Endodermal cell (in vitro differentiated cells): ENCODE measurements around the gene COL4A6. TPM values are rescaled to one million over a fixed set of nuclear protein-coding genes. Genes with fewer than 3 reads are reported as not detected.

Experiments used
- DNase-seq: peaks from one replicate; pipeline ENCODE4 v3.0.0-alpha.2; 2017
- H3K27ac ChIP-seq: 2 replicates; pipeline ENCODE4 v1.5.1; 2013; ENCODE audit warnings: mild to moderate bottlenecking, low read depth, low read length, moderate library complexity
- H3K27me3 ChIP-seq: 2 replicates; pipeline ENCODE4 v1.6.1; 2013; ENCODE audit warnings: mild to moderate bottlenecking, low read length, moderate library complexity; ENCODE audit not compliant: insufficient read depth, control insufficient read depth, poor library complexity, severe bottlenecking
- H3K36me3 ChIP-seq: 2 replicates; pipeline ENCODE4 v1.7.0; 2013; ENCODE audit warnings: mild to moderate bottlenecking, low read length, moderate library complexity; ENCODE audit not compliant: control insufficient read depth, insufficient read depth
- H3K4me1 ChIP-seq: one replicate; pipeline ENCODE4 v1.7.0; 2013; ENCODE audit warnings: low read length; ENCODE audit not compliant: control insufficient read depth, insufficient read depth
- H3K4me3 ChIP-seq: 2 replicates; pipeline ENCODE4 v1.5.1; 2013; ENCODE audit warnings: mild to moderate bottlenecking, low read length, moderate library complexity
- H3K9ac ChIP-seq: 2 replicates; pipeline ENCODE4 v1.6.1; 2013; ENCODE audit warnings: mild to moderate bottlenecking, low read length, moderate library complexity; ENCODE audit not compliant: poor library complexity, severe bottlenecking; ENCODE audit errors: extremely low read depth
- H3K9me3 ChIP-seq: 2 replicates; pipeline ENCODE4 v1.6.1; 2013; ENCODE audit warnings: mild to moderate bottlenecking, low read length, moderate library complexity; ENCODE audit not compliant: control insufficient read depth
- H3K27ac Mint-ChIP-seq: 2 replicates; pipeline ENCODE4 v1.8.0; 2020; ENCODE audit warnings: mixed read lengths
- H3K27me3 Mint-ChIP-seq: 2 replicates; pipeline ENCODE4 v1.8.0; 2021; ENCODE audit warnings: mild to moderate bottlenecking, mixed read lengths; ENCODE audit not compliant: insufficient read depth
- H3K36me3 Mint-ChIP-seq: 2 replicates; pipeline ENCODE4 v1.8.0; 2020; ENCODE audit warnings: low read depth, mixed read lengths
- H3K4me1 Mint-ChIP-seq: 2 replicates; pipeline ENCODE4 v1.8.0; 2020; ENCODE audit warnings: mixed read lengths
- H3K4me3 Mint-ChIP-seq: 2 replicates; pipeline ENCODE4 v1.8.0; 2020; ENCODE audit warnings: mild to moderate bottlenecking, moderate library complexity, mixed read lengths
- H3K9me3 Mint-ChIP-seq: 2 replicates; pipeline ENCODE4 v1.8.0; 2020; ENCODE audit warnings: mild to moderate bottlenecking, mixed read lengths
- WGBS, 2 experiments: methylation state at CpG; one replicate each; pipeline versions ENCODE4 v1.1.5 to v1.1.7; 2013; ENCODE audit warnings: missing lambda C conversion rate in 2 of 2, mixed read lengths in 1 of 2; ENCODE audit not compliant: insufficient coverage in 1 of 2, insufficient read length in 1 of 2; 5-methylcytosine and 5-hydroxymethylcytosine counted together
- total RNA-seq, 2 donors: library from RNA; stranded (reverse); fragmentation: NEBNext Ultra II Directional in 1 of 2; extraction: Animal tissue kit (Norgen Biotek cat#: 25700) in 1 of 2; gene quantifications; 2 replicates in 1 of 2; 3 replicates in 1 of 2; pipeline ENCODE4 v1.2.1, GENCODE V29; 2021
- TF ChIP-seq, protein P1 (sequence below): fragments of 200-600 bp; sonication (generic); conservative IDR thresholded peaks from 2 replicates; pipeline ENCODE4 v1.5.0; 2021; ENCODE audit warnings: antibody characterized with exemption, mild to moderate bottlenecking

The COL4A6 gene
- total RNA-seq, 2 donors from 2014 or later: 205 to 338 TPM

- DNase-seq: no peak
- peaks cover 26% of the 10 kb centered on the region for H3K9me3 Mint-ChIP-seq
- TF ChIP-seq, protein P1, sequence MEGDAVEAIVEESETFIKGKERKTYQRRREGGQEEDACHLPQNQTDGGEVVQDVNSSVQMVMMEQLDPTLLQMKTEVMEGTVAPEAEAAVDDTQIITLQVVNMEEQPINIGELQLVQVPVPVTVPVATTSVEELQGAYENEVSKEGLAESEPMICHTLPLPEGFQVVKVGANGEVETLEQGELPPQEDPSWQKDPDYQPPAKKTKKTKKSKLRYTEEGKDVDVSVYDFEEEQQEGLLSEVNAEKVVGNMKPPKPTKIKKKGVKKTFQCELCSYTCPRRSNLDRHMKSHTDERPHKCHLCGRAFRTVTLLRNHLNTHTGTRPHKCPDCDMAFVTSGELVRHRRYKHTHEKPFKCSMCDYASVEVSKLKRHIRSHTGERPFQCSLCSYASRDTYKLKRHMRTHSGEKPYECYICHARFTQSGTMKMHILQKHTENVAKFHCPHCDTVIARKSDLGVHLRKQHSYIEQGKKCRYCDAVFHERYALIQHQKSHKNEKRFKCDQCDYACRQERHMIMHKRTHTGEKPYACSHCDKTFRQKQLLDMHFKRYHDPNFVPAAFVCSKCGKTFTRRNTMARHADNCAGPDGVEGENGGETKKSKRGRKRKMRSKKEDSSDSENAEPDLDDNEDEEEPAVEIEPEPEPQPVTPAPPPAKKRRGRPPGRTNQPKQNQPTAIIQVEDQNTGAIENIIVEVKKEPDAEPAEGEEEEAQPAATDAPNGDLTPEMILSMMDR: no peak
- peak overlapping the region; percentile 32 for H3K27ac Mint-ChIP-seq
- Histone ChIP-seq H3K27ac (no peak overlapping the region), H3K27me3 (no peaks in the 10 kb centered on the region), H3K9me3 (peaks cover 41% of the 10 kb centered on the region), H3K4me3 (no peak overlapping the region), H3K36me3 (peaks cover 8% of the 10 kb centered on the region), H3K9ac (no peak overlapping the region), H3K4me1 (no peaks in the 10 kb centered on the region)
- H3K27me3 Mint-ChIP-seq: no peaks in the 10 kb centered on the region
- H3K4me3 Mint-ChIP-seq: no peak overlapping the region
- 96% methylated on average over 4 of the region's 5 CpGs; no CpG with 5 or more reads in 1 of the 2 experiments for WGBS, 2 experiments
- H3K4me1 Mint-ChIP-seq: peaks cover 46% of the 10 kb centered on the region
- H3K36me3 Mint-ChIP-seq: peaks cover 70% of the 10 kb centered on the region
Measured at GRCh38 chrX:108257556-108257955, 180.7 kb downstream of the COL4A6 start.

DNA sequence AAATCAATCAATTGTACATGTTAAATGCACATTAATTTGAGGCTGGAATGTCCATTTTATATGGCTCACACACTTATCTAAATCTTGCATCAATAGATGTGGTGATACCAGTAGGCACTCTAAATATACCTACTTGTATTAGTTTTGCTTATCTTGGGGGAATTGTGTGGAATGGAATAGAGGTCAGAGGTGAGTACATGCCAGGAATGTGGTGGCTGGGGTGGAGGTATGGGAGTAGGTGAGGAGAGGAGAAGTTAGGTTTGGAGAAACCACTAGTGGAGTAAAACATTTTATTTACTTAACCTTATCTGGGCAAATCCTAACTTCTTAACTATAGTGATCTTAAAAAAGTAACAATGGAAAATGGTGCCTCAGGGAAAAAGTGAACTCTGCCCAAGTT, 183.6 kb downstream of the COL4A6 start:
- H3K4me1 Mint-ChIP-seq: peaks cover 59% of the 10 kb centered on the region
- TF ChIP-seq, protein P1: no peak

DNA sequence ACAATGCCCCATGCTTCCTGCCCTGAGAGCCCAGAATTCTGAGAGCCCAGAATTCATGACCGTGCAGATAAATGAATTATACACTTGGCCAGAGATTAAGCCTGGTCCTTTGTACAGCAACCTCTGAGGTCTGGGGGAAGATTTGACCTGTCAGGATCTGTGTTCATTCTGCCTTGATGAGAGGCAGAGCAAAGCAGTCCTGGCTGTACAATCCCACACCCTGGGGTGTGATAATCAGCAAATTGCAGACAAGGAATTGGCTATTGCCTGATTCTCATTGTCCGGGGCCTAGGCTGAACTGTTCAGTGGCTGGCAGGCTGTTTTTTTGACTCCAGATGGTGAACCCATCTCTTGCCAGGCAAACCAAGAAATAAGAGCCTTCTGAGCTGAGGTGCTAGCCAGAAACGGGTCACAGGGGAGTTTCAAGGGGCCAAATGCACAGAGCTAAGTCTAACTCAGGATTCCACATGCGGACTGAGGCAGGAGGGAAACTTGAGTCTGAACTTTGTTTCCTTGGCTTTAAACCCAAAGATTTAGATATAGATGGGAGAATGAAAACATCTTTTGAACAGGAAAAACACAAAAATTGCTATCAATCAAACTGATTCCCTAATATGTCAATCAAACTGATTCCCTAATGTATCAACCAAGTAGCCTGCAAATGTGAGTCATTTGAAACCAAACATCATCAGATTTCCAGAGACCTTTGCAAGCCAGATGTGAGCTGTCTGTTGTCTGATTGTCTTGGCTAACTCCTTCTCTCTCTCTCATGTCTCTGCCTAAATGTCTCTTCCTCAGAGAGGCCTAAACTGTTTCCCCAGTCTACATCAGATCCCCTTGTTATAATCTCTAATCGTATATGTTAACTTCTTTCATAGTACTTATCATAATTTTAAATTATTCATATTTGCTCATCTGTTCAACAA, 187.3 kb downstream of the COL4A6 start:
- Mint-ChIP-seq H3K36me3 (peaks cover 54% of the 10 kb centered on the region), H3K4me1 (peaks cover 46% of the 10 kb centered on the region), H3K9me3 (peaks cover 14% of the 10 kb centered on the region), H3K4me3 (no peak overlapping the region), H3K27ac (peak overlapping the region; percentile 80), H3K27me3 (no peaks in the 10 kb centered on the region)
- H3K9ac ChIP-seq: no peak overlapping the region
- 85 to 100% methylated on average over 1 to 4 of the region's 5 CpGs for WGBS, 2 experiments
- H3K27ac ChIP-seq: peak overlapping the region; percentile 61
- DNase-seq: no peak
- no peaks in the 10 kb centered on the region for H3K4me1 ChIP-seq
- H3K4me3 ChIP-seq: no peak overlapping the region
- peaks cover 29% of the 10 kb centered on the region for H3K9me3 ChIP-seq
- peaks cover 3% of the 10 kb centered on the region for H3K36me3 ChIP-seq
- no peaks in the 10 kb centered on the region for H3K27me3 ChIP-seq
- TF ChIP-seq, protein P1: no peak

More for the DNA sequence above, 183.6 kb downstream of the COL4A6 start:
- H3K9me3 ChIP-seq: peaks cover 22% of the 10 kb centered on the region
- H3K4me1 ChIP-seq: no peaks in the 10 kb centered on the region
- no peaks in the 10 kb centered on the region for H3K27me3 ChIP-seq
- Mint-ChIP-seq H3K27me3 (no peaks in the 10 kb centered on the region), H3K9me3 (peaks cover 17% of the 10 kb centered on the region), H3K4me3 (no peak overlapping the region), H3K27ac (no peak overlapping the region), H3K36me3 (peaks cover 59% of the 10 kb centered on the region)
- H3K27ac ChIP-seq: no peak overlapping the region
- H3K9ac ChIP-seq: no peak overlapping the region
- no peak for DNase-seq
- H3K36me3 ChIP-seq: peaks cover 3% of the 10 kb centered on the region
- H3K4me3 ChIP-seq: no peak overlapping the region
